T47D (cell line): ENCODE measurements around the gene SYTL3.
"Not testable (repeated sequence)": the region's sequence is repeated elsewhere in the genome, so short reads cannot be mapped to it uniquely, and the experiment has no call there.

Source experiments
- DNase-seq, 2 experiments: peaks; one replicate each; pipeline versions ENCODE4 v3.0.0 to v3.0.0-alpha.2; 2011 to 2012; ENCODE audit warnings: low read depth in 1 of 2, low spot score in 1 of 2
- JUND ChIP-seq: IDR thresholded peaks from 2 replicates; pipeline ENCODE4 v1.6.1; 2012; ENCODE audit warnings: low read depth
- in situ Hi-C: cut with HindIII; loops from 2 replicates; pipeline ENCODE4 v1.10.0; 2016; ENCODE audit warnings: low sequenced_read_pairs, low pct_unique_long_range_greater_than_20kb

SYTL3 gene

GRCh38 chr6:158626360-158627167 is 23.3 kb upstream of the SYTL3 start:
- TF ChIP-seq JUND = no peak
- in situ Hi-C loops = no loop called here
- DNase-seq = no peak

GRCh38 chr6:158627168-158627939 is 22.5 kb upstream of the SYTL3 start:
- TF ChIP-seq JUND = no peak
- in situ Hi-C loops = no loop called here
- no peak for DNase-seq

GRCh38 chr6:158627940-158628211 is 22.0 kb upstream of the SYTL3 start:
- TF ChIP-seq JUND = no peak
- in situ Hi-C loops = no loop called here
- no peak for DNase-seq

- DNase-seq = no peak
- in situ Hi-C loops = no loop called here
- no peak for TF ChIP-seq JUND
Observed at GRCh38 chr6:158628542-158628941, 21.3 kb upstream of the SYTL3 start.

- TF ChIP-seq JUND = no peak
- in situ Hi-C loops = no loop called here
- no peak for DNase-seq
Observed at GRCh38 chr6:158629367-158630221, 20.3 kb upstream of the SYTL3 start.

GRCh38 chr6:158630938-158631616 is 18.8 kb upstream of the SYTL3 start:
- no peak for TF ChIP-seq JUND
- in situ Hi-C loops = no loop called here
- DNase-seq = no peak

- in situ Hi-C loops = no loop called here
- TF ChIP-seq JUND = no peak
- no peak for DNase-seq
Observed at GRCh38 chr6:158631678-158632537, 17.9 kb upstream of the SYTL3 start.

- DNase-seq, in situ Hi-C loops: not testable (repeated sequence)
Observed at GRCh38 chr6:158632538-158633119, 17.2 kb upstream of the SYTL3 start.

- no peak for TF ChIP-seq JUND
- no peak for DNase-seq
- in situ Hi-C loops = no loop called here
Observed at GRCh38 chr6:158633127-158633526, 16.7 kb upstream of the SYTL3 start.

GRCh38 chr6:158634695-158635426 is 15.0 kb upstream of the SYTL3 start:
- DNase-seq = no peak
- in situ Hi-C loops = no loop called here
- no peak for TF ChIP-seq JUND
